Stimulated activated naive CD8-positive, alpha-beta T cell treated with anti-CD3 and anti-CD28 coated beads, Interleukin-15, Interleukin-2, amounts not matched to agents 100 ng/mL and 50 ng/mL, for 24 hours (primary cell): ENCODE data around the gene NRXN2.

Experiments
- H3K27ac Mint-ChIP-seq: one replicate; pipeline ENCODE4 v1.8.0; 2021; ENCODE audit warnings: mild to moderate bottlenecking, mixed read lengths
- H3K27me3 Mint-ChIP-seq: one replicate; pipeline ENCODE4 v1.8.0; 2021; ENCODE audit warnings: mixed read lengths
- H3K36me3 Mint-ChIP-seq: one replicate; pipeline ENCODE4 v1.8.0; 2021; ENCODE audit warnings: low read depth, mixed read lengths
- H3K4me1 Mint-ChIP-seq: one replicate; pipeline ENCODE4 v1.8.0; 2021; ENCODE audit warnings: low read depth, mixed read lengths
- H3K4me3 Mint-ChIP-seq: one replicate; pipeline ENCODE4 v1.8.0; 2021; ENCODE audit warnings: mild to moderate bottlenecking, mixed read lengths
- H3K9me3 Mint-ChIP-seq: one replicate; pipeline ENCODE4 v1.8.0; 2021; ENCODE audit warnings: mixed read lengths

Gene NRXN2

DNA sequence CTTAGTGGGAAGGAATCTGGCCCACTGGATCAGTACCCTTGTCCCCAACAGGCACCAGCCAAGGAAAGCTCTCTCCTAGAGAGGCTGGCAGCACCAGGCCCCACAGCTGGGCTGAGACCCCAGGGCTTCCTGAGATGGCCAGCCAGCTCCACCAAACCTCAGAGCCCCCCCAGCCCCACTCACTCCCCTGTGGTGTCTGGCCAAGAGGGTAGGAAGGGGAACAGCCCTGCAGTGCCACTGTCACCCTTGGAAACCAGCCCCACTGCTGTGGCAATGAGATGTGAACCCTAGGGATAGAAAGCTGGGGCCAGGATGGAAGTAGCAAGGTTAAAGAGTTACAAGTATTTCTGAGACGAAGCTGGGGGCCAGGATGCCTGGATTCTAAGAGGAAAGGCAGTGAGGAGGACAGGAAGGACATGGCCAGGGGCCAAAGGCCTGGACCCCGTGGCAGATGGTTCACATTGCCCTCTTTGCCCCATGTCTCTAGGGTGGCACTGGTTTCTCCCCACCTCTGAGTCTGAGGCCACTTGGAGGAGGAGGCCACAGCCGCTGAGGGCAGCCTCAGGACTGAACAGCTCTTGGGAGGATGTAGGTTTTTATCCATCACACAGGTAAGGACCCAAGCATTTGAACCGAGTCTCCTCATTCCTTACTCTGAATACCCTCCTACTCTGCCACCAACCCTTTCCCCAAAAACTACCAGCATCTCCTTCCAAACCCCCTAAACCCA, 28.8 kb downstream of the NRXN2 start:
- H3K27ac Mint-ChIP-seq: no peak overlapping the region
- peaks cover 32% of the 10 kb centered on the region for H3K27me3 Mint-ChIP-seq
- no peaks in the 10 kb centered on the region for H3K36me3 Mint-ChIP-seq
- H3K4me3 Mint-ChIP-seq: no peak overlapping the region
- peaks cover 24% of the 10 kb centered on the region for H3K4me1 Mint-ChIP-seq
- H3K9me3 Mint-ChIP-seq: no peaks in the 10 kb centered on the region

DNA sequence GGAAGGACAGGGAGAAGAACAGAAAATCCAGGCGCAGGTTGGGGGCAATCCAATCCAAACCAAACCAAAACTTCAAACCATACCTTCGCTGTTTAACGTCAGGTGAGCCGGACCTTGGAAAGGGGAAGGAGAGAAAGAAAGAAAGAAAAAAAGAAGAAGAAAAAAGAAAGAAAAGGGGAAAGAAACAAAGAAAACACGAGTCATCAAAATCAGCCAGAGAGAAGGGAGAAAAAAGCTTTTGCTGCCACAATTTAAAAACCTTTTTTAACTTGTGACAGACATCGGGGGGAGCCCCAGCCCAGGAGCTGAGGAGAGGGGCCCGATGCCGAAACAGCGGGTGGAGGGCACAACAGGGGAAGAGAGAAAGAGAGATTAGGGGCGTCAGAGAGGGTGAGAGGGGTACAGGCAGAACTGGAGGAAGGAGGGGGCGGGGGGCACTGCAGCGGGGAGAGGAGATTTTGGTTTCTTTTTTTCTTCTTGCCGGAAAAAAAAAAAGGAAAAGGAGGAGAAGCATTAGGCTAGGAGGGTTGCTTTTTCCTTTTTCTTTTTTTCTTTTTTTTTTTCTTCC, 30.1 kb downstream of the NRXN2 start:
- no peaks in the 10 kb centered on the region for H3K9me3 Mint-ChIP-seq
- peak overlapping the region; percentile 47 for H3K4me3 Mint-ChIP-seq
- peaks cover 32% of the 10 kb centered on the region for H3K4me1 Mint-ChIP-seq
- H3K27ac Mint-ChIP-seq: no peak overlapping the region
- peaks cover 32% of the 10 kb centered on the region for H3K27me3 Mint-ChIP-seq
- H3K36me3 Mint-ChIP-seq: no peaks in the 10 kb centered on the region

DNA sequence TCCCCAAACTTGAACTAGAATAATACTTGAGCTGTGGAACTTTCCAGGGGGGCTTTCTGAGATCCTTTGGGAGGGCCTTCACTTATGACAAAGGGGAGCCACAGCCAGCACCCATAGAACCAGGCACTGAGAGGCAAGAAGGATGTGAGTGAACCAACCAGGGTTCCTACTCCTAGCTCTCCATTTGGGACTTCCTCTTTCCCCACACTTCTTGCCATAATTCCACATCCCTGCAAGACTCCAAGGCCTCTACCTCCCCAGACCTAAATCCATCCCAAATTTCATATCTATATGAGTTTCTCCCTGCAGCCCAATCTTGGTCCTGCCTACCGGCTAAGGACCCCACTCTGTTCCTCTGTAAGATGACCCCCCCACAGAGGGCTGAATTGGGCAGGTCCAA, 31.5 kb downstream of the NRXN2 start:
- Mint-ChIP-seq H3K36me3 (no peaks in the 10 kb centered on the region), H3K27ac (no peak overlapping the region), H3K27me3 (peaks cover 32% of the 10 kb centered on the region), H3K4me1 (peaks cover 34% of the 10 kb centered on the region), H3K4me3 (no peak overlapping the region), H3K9me3 (no peaks in the 10 kb centered on the region)

DNA sequence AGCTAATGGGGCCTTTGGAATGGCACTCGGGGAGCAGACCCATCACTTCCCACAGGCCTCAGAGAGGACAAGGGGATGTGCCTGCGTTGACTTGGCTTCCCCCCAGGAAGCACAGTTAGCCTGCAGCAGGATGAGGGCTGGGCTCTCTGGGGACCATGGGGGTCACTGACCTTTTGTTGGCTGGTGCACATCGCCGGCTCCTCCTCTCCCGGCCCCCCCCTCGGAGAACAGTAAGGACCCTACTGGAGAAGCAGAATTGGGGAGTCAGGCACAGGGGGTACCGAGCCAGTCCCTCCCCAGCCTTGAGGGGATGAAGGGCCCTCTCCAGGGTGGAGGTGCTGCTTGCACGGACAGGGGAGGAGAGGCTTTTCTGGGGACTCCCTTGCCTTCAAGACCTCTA, 32.8 kb downstream of the NRXN2 start:
- no peaks in the 10 kb centered on the region for H3K36me3 Mint-ChIP-seq
- H3K4me1 Mint-ChIP-seq: peaks cover 34% of the 10 kb centered on the region
- no peak overlapping the region for H3K4me3 Mint-ChIP-seq
- peaks cover 29% of the 10 kb centered on the region for H3K27me3 Mint-ChIP-seq
- no peaks in the 10 kb centered on the region for H3K9me3 Mint-ChIP-seq
- H3K27ac Mint-ChIP-seq: no peak overlapping the region

DNA sequence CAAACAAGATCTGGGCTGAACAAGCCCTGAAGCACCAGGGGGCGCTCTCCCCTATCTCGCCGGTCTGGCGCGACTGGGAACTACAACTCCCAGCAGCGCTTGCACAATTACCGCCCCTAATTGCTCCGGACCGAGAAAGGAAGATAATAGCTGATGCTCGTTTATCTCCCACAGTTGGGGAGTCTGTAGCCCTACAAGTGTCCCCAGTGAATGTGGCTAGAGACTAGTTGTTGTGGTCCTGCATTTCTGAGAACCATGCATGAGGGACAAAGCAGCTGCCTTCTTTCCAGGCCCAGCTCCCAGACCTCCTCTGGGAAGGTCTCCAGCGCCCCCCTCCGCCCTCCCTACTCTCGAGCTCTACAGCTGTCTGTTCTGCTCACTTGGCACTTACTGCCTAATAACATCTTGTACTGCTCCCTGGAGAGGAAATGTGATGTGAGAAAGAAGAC, 34.4 kb downstream of the NRXN2 start:
- Mint-ChIP-seq H3K36me3 (no peaks in the 10 kb centered on the region), H3K27ac (no peak overlapping the region), H3K4me1 (peaks cover 26% of the 10 kb centered on the region), H3K27me3 (peaks cover 25% of the 10 kb centered on the region), H3K4me3 (peak overlapping the region; percentile 68), H3K9me3 (no peaks in the 10 kb centered on the region)

DNA sequence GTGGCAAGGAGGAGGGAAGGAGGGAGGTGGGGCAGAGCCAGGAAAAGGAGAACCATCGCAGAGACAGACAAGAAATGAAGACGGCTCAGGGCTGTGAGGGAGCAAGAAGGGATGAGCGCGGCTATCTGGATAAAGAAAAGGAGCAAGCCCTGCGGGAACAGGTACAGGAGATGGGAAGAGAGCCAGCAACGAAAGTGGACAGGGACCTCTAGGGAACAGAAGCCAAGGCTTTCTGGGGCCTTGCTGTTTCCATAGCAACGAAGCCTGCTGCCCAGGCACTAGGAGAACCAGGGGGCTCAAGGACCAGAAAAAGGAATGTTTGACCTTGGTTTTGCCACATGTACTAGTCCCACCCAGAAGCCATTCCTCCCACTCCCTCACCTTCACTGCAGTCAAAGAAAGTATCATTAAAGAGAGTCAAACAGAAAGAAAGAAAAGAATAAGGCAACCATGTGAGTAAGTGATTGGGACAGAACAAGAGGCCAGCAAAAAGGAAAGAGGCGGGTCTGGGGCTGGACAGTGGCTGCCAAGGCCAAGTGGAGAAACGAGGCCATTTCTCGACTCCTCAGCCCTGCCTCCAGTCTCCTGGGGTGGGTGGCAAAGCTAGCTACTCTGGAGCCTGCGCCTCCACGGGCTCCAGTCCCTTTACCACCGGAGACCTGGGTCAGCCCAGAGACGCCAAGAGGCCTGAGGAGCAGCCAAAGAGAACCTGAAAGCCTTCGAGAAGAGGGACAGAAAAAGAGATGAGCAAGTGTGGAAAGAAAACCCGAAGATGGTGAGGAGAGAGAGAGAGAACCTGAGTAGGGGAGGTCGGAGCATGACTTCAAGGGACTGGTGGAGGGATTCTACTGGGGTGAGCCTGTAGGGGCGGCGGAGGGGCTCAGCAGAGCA, 35.1 kb downstream of the NRXN2 start:
- Mint-ChIP-seq H3K27ac (no peak overlapping the region), H3K4me1 (peaks cover 19% of the 10 kb centered on the region), H3K36me3 (no peaks in the 10 kb centered on the region), H3K27me3 (peaks cover 19% of the 10 kb centered on the region), H3K4me3 (no peak overlapping the region), H3K9me3 (no peaks in the 10 kb centered on the region)

DNA sequence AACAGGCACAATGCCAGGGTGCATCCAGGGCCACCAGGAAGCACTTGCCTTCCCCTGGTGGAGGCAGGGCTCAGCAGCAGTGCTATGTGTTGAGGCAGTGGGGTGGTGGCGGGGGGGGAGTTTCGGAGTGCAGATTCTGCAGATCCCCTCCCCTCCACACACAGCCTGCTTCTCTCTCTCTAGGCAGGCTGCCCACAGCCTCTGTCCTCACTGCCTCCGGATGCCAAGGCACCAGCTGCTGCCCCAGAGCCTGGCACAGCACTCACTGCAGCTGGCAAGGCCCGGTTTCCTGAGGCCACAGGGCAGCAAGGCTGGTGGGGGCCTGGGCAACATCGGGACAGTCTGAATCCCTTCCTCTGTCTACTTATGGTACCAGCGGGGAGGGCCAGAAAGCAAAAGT, 35.8 kb downstream of the NRXN2 start:
- H3K9me3 Mint-ChIP-seq: no peaks in the 10 kb centered on the region
- H3K27me3 Mint-ChIP-seq: peaks cover 13% of the 10 kb centered on the region
- no peak overlapping the region for H3K27ac Mint-ChIP-seq
- no peak overlapping the region for H3K4me3 Mint-ChIP-seq
- H3K4me1 Mint-ChIP-seq: peaks cover 12% of the 10 kb centered on the region
- H3K36me3 Mint-ChIP-seq: no peaks in the 10 kb centered on the region

DNA sequence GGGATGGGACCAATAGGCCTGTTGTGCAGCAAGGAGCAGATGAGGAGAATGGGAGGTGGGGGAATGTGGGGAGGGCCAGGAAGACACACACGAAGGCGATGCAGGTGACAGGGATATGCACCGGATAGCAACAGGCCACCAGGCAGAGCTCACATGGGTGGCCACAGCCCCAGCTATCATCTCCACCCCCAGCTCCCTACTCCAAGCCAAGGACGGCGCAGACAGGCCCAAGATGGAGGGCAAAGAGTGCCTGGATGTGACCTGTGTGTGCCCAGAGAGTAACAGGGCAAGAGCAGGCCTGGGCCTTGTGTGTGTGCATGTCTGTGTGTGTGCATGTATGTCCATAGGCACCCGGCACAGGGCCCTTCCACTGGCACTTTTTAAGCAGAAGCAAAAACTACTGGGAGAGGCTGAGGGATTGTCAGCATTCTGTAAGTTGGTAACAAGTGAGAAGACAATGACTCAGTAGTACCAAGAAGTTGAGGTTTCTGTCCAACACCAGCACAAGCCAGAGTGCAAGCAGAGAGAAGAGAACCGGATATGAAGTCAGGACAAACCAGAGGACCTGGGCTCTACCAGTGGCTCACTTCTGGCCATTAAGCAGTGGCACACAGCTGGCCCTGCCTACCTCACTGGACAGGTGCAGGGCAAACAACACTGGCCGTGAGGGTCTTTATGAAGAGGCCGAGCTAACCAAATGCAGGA, 36.4 kb downstream of the NRXN2 start:
- peaks cover 10% of the 10 kb centered on the region for H3K4me1 Mint-ChIP-seq
- H3K27ac Mint-ChIP-seq: no peak overlapping the region

DNA sequence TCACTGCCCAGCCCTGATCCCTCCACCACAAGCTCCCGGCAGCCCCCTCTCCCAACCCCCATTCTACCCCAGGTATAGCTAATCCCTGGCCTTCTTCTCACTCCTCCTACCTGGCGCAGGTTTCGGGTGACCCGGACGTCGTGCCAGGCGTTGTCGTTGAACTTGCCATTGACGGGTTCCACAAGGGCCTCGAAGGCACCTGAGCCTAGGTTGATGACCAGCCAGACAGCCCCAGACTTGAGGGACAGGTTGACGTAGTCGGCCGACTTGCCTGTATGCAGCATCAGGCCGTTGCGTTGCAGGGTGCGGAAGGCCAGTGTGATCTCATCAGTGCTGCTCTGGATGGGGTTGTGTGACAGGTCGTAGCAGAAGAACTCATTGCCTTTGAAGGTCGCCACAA, 37.5 kb downstream of the NRXN2 start:
- Mint-ChIP-seq H3K4me3 (no peak overlapping the region), H3K36me3 (no peaks in the 10 kb centered on the region), H3K9me3 (no peaks in the 10 kb centered on the region), H3K27me3 (peaks cover 6% of the 10 kb centered on the region), H3K27ac (no peak overlapping the region), H3K4me1 (peaks cover 10% of the 10 kb centered on the region)

More for the DNA sequence above, 36.4 kb downstream of the NRXN2 start:
- Mint-ChIP-seq H3K36me3 (no peaks in the 10 kb centered on the region), H3K9me3 (no peaks in the 10 kb centered on the region), H3K27me3 (peaks cover 7% of the 10 kb centered on the region), H3K4me3 (no peak overlapping the region)

DNA sequence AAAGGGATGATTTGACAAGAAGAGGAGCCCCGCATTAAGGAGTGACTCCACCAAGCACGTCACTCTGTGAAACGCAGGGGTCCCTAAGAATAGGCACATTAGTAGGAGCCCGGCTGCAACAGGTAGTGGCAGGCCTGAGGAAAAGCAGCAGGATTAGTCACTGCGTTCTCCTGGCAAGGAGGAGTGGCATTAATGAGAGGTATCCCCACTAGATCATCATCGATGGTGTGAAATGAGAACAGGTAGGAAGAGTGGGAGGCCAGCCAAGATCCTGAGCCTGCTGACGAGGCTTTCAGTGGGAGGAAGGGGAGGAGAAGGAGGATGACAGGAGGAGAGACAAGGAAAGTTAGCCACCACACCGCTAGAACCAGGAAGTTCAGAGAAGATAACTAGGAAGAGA, 38.6 kb downstream of the NRXN2 start:
- Mint-ChIP-seq H3K27ac (no peak overlapping the region), H3K4me1 (peaks cover 10% of the 10 kb centered on the region), H3K4me3 (no peak overlapping the region), H3K9me3 (no peaks in the 10 kb centered on the region), H3K36me3 (no peaks in the 10 kb centered on the region), H3K27me3 (peaks cover 5% of the 10 kb centered on the region)

DNA sequence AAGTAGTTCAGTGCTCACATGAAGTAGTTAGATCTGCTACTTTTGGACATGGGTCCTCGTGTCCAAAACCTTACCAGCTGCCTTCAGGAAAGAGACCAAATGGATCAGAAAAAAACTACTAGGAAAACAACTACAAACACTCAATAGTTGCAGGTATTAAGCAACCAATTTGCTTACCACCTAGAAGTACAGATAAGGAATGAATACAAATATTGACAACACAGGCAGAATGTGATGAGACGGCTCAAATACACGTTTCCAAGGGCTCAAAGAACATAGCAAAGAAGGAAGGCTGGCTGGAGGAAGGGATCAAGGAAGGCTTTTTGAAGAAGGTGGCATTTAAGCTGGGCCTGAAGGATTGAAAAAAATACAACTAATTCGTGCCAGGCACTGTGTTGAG, 41.8 kb downstream of the NRXN2 start:
- Mint-ChIP-seq H3K27ac (no peak overlapping the region), H3K4me1 (no peaks in the 10 kb centered on the region), H3K9me3 (no peaks in the 10 kb centered on the region), H3K36me3 (no peaks in the 10 kb centered on the region), H3K4me3 (no peak overlapping the region), H3K27me3 (peaks cover 17% of the 10 kb centered on the region)

DNA sequence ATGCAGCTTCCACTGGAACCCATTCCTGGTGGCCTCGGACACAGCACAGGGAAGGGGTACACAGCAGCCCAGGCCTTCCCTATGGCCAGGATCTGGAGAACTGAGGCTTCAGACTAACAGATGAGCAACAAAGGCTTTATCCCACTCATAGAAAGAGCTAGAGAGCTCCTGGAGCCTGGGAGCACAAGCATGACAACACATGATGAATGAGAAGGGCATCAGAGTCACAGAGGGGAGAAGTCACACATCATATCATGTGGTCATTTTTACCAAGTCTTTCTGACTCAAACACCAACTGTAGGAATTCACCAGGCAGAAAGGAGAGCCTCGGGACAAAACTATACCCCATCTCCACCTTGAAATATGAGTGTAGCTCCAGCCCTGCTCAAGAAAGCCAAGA, 43.2 kb downstream of the NRXN2 start:
- Mint-ChIP-seq H3K4me3 (no peak overlapping the region), H3K27me3 (peaks cover 24% of the 10 kb centered on the region), H3K36me3 (no peaks in the 10 kb centered on the region), H3K27ac (no peak overlapping the region), H3K9me3 (no peaks in the 10 kb centered on the region), H3K4me1 (peaks cover 6% of the 10 kb centered on the region)

DNA sequence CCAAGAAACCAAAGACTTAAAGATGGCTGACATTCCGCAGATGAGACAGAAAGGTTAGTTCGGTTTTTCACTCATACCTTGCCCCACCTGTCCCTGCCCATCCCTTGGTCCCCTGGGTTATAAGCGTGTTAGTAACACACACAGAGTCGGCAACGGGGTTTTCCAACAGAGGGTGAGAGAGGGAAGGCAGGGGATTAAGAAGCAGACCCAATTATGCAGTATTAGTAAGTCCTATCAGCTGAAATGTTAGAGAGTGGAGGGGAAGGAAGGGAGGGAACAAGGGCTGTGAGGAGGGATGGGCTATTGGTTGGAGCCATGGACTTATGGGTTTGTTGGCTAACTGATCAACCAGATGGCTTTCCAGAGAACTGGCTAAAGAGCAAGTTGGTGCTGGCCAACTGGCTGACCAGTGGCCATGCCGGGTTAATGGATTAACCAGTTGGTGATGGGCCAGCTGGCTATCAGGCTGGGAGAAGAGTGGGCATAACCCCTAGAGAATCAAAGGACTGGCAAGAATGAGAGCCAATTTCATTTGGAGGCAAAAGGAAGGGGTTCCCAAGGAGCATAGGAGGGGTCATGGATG, 45.5 kb downstream of the NRXN2 start:
- no peaks in the 10 kb centered on the region for H3K9me3 Mint-ChIP-seq
- H3K36me3 Mint-ChIP-seq: no peaks in the 10 kb centered on the region
- H3K4me3 Mint-ChIP-seq: no peak overlapping the region
- H3K27me3 Mint-ChIP-seq: peaks cover 25% of the 10 kb centered on the region
- H3K4me1 Mint-ChIP-seq: peaks cover 6% of the 10 kb centered on the region
- no peak overlapping the region for H3K27ac Mint-ChIP-seq

DNA sequence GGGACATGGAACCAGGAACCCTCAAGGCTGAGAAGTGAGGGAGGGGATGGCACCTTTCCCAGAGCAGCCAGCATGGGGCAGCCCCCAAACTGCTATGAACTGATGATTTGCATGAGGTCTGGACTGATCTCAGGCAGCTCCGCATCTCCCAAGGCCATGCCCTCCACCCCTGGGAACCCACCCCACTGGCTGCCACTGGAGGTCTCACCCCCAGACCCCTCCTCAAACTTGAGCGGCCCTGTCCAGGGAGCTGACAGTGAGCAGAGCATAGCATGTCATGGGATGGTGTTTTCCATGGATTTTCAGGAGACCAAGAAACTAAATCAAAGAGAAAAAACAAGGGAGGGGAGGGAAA, 46.8 kb downstream of the NRXN2 start:
- Mint-ChIP-seq H3K4me1 (peaks cover 6% of the 10 kb centered on the region), H3K27ac (no peak overlapping the region), H3K9me3 (no peaks in the 10 kb centered on the region), H3K27me3 (peaks cover 22% of the 10 kb centered on the region), H3K36me3 (no peaks in the 10 kb centered on the region), H3K4me3 (no peak overlapping the region)
